NCI-H82 treated with DMSO at 0.1 percent for 48 hours (cell line): ENCODE data around the gene MAP2K5.
A peak's percentile ranks its signal among the peaks of the same experiment; 100 is the strongest.

Experiments
- DNase-seq: peaks from one replicate; lab custom pipeline; 2025; ENCODE audit not compliant: unreplicated experiment; lab: John Stamatoyannopoulos, UW

Gene MAP2K5

GRCh38 chr15:67521029-67521782 lies 21.3 kb upstream of the MAP2K5 start, which contains the start of gene C15orf61:
Gene C15orf61 (plus strand): TSS chr15:67521131. CDS start chr15:67521249, 118 bp downstream.
- peak; percentile 17 for DNase-seq

- peak; percentile 71 for DNase-seq
Measured at GRCh38 chr15:67521783-67522568, 20.5 kb upstream of the MAP2K5 start.

GRCh38 chr15:67523330-67523729 lies 19.2 kb upstream of the MAP2K5 start:
- no peak for DNase-seq

DNA sequence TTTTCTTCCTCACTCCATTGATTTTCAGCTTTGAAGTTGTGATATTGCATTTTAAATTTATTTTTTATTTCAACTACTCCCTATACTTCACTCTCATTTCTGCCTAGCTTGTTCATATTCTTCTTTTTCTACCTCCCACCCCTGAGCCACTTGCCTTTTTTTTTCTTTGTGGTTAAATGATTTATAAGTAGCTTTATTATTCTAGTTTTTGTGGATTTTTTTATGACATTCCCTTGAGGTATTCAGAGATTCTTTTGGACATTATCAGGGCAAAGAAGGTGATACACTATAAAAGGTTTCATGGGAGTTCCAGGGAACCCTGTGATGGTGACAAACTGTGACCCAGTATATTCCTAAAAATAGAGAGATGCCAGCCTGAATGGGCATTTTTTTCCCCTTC lies 18.3 kb upstream of the MAP2K5 start:
- DNase-seq = no peak

DNA sequence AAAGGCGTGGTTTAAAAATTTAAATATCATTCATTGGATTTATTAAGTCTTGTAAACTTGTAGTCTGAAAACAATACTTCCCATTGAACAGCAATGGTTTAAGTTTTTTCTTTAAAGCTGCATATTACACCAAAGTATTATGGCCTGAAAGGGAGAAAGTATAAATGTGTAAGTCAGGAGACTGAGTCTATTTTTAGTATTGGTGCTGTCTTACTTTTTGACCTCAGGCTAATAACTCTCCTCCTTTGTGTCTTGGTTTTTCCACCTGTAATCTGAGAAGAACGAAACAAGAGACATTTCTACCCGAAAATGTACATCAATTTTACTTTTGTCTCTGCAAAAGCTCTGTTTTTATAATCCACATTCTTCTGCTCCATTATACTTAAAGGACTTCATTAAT lies 14.0 kb upstream of the MAP2K5 start:
- DNase-seq = no peak

DNA sequence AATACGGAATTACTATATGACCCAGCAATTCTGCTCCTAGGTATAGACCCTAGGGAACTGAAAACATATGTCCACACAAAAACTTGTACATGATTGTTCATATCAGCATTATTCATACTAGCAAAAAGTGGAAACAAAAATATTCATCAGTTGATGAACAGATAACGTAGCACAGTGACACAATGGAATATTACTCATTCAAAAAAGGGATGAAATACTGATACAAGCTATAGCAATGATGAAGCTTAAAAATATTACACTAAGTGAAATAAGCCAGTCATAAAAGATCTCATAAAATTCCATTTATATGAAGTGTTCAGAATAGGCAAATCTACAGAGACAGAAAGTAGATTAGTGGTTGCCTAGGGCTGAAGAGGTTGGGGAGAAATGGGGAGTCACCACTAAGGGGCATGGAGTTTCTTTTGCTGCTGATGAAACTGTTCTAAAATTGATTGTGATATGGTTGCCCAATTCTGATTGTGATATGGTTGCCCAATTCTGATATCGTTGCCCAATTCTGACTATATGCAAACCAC lies 11.1 kb upstream of the MAP2K5 start:
- DNase-seq = no peak

DNA sequence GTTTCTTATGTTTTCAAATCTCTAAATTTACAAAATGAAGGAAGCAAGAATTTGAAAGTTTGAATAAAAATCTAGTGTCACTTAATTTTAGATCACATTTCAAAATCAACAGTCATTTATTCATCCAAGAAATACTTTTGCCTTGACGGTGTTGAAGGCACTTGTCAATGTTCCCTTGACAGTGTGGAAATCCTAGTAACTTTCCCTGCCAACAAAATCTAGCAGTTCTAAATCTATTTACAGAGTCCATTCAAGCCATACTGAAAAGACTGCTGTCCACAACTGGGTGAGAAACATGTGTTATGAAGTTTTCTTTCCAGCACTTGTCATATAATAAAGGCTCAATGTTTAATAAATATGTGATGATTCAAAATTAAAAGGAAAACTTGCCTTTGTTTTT lies 8.6 kb upstream of the MAP2K5 start:
- no peak for DNase-seq

DNA sequence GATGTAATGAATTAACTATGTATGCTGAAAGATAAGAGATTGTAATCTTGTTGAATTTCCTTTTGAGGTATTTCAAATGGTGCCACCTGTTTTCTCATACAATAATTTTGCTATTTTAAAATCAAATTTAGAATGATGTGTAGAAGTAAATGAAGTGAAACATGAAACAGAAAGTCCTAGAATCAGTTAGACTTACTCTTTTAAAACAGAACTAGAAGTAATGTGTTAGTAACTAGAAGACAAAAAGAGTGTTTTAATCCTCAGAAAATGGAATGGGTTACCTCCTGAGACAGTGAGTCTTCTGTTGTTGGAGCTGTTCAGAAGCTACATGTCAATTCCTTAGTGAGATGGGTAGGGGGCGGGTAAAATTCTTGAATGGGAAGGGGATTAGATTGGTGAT lies 8.1 kb upstream of the MAP2K5 start:
- no peak for DNase-seq

- no peak for DNase-seq
Measured at GRCh38 chr15:67537771-67538170, 4.7 kb upstream of the MAP2K5 start.

- DNase-seq = no peak
Measured at GRCh38 chr15:67543348-67543718, 830 bp downstream of the MAP2K5 start.

GRCh38 chr15:67544475-67544874 lies 2.0 kb downstream of the MAP2K5 start:
- no peak for DNase-seq

- DNase-seq = no peak
Measured at GRCh38 chr15:67545864-67546263, 3.4 kb downstream of the MAP2K5 start.

GRCh38 chr15:67547064-67547463 lies 4.6 kb downstream of the MAP2K5 start:
- DNase-seq = no peak

GRCh38 chr15:67547836-67548235 lies 5.3 kb downstream of the MAP2K5 start:
- DNase-seq = no peak

DNA sequence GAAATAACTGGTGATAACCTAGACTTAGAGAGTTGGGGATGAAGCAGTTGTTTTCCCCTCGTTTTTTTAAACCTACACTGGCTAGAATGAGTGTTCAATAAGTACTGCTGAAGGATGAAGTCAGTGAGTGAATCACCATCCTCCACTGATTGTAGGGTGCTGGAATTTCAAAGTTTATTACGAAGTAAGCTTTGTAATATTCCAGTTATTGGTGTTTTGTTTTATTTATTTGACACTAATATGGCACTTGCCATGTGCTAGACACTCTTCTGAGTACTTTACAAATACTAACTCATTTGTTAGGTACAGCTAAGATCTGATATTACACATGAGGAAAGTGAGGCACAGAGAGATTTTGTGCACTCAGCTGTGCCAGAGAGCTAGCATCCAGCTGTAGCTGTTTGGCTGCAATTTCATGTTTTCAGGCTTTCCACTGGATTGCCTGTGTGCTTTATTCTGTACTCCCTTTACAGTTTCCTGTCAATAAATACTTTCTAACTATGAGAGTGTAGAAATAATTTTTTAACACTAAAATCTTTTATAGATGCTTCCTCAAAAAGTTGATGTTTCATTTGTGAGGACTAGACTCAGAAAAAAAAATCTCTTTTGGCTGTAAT lies 5.8 kb downstream of the MAP2K5 start:
- DNase-seq = no peak

GRCh38 chr15:67548862-67549651 lies 6.6 kb downstream of the MAP2K5 start:
- no peak for DNase-seq

DNA sequence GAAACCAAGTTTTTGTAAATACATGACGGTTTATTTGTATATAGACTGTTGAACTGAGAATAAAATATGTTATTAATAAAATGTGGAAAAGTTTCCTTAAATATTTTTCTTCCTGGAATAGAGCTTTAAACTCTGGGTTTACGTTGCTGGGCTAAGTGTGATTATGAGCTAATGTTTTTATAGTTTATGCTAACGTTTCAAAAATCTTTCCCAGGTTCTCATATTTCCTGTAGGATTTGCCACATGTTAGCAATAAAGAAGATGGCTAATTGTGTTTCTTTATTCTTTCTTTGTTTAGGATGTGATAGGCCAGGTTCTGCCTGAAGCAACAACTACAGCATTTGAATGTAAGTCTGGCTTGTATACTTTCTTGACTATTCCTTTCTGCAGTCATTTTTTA lies 7.2 kb downstream of the MAP2K5 start:
- no peak for DNase-seq

DNA sequence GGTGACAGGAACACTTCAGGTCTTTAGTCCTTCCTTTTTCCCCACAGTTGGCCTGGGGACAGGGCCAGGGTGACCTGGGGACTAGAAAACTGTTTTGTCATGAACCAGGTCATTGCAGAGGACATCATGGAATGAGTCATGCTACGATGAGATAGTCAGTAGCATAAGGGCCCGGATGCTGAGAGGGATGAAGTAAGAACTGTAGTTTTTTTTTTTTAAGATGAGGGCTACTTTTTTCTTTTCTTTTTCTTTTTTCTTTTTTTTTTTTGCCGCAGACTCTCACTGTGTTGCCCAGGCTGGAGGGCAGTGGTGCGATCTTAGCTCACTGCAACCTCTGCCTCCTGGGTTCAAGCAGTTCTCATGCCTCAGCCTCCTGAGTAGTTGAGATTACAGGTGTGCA lies 8.0 kb downstream of the MAP2K5 start:
- no peak for DNase-seq

- no peak for DNase-seq
Measured at GRCh38 chr15:67551207-67551743, 8.8 kb downstream of the MAP2K5 start.

- DNase-seq = no peak
Measured at GRCh38 chr15:67554580-67554979, 12.1 kb downstream of the MAP2K5 start.
